Tibial nerve (tissue), 3 donors: ENCODE data around the gene ATAD3B.
"Not testable (repeated sequence)": the region's sequence is repeated elsewhere in the genome, so short reads cannot be mapped to it uniquely, and the experiment has no call there.

Experiments used
- POLR2A ChIP-seq, 2 donors: fragments of 450-650 bp; IDR thresholded peaks; one replicate each; pipeline ENCODE4 v1.6.1; 2017; ENCODE audit warnings: antibody characterized with exemption in 2 of 2, mild to moderate bottlenecking in 2 of 2, moderate library complexity in 2 of 2
- TF ChIP-seq, protein P1 (sequence below), 5 experiments: fragments of 200-600 bp in 3 of 5; fragments of 450-650 bp in 2 of 5; sonication (generic) in 3 of 5; IDR thresholded peaks; one replicate each; pipeline ENCODE4 v1.5.1; 2016 to 2019; ENCODE audit warnings: antibody characterized with exemption in 5 of 5, mild to moderate bottlenecking in 3 of 5, moderate library complexity in 2 of 5

DNA sequence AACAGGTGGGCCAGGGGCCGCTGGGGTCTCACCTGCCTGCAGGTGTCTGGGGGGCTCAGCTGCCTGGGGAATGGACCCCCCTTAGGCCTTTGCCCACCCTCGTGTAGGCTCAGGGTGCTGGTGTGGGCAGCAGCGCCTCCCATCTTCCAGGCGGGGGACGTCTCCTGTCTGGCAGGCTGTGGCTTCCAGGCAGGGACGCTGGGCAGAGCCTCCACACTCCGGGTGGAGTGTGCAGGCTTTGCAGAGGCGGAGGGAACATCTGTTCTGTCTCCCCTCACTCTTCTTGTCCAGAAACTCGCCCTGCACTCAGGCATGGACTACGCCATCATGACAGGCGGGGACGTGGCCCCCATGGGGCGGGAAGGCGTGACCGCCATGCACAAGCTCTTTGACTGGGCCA, 15.6 kb upstream of the ATAD3B start:
- TF ChIP-seq, protein P1, sequence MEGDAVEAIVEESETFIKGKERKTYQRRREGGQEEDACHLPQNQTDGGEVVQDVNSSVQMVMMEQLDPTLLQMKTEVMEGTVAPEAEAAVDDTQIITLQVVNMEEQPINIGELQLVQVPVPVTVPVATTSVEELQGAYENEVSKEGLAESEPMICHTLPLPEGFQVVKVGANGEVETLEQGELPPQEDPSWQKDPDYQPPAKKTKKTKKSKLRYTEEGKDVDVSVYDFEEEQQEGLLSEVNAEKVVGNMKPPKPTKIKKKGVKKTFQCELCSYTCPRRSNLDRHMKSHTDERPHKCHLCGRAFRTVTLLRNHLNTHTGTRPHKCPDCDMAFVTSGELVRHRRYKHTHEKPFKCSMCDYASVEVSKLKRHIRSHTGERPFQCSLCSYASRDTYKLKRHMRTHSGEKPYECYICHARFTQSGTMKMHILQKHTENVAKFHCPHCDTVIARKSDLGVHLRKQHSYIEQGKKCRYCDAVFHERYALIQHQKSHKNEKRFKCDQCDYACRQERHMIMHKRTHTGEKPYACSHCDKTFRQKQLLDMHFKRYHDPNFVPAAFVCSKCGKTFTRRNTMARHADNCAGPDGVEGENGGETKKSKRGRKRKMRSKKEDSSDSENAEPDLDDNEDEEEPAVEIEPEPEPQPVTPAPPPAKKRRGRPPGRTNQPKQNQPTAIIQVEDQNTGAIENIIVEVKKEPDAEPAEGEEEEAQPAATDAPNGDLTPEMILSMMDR (IDR thresholded peaks at IDR 0.05): not testable (repeated sequence)
- not testable (repeated sequence) for TF ChIP-seq POLR2A (IDR thresholded peaks at IDR 0.05)
